Measurements from ENCODE around the gene TAF1D.

TAF1D gene

GRCh38 chr11:93718057-93718563 lies 23.2 kb downstream of the TAF1D start:
- DNase-seq, result no peak

GRCh38 chr11:93717501-93717900 lies 23.8 kb downstream of the TAF1D start:
- DNase-seq, result no peak

DNA sequence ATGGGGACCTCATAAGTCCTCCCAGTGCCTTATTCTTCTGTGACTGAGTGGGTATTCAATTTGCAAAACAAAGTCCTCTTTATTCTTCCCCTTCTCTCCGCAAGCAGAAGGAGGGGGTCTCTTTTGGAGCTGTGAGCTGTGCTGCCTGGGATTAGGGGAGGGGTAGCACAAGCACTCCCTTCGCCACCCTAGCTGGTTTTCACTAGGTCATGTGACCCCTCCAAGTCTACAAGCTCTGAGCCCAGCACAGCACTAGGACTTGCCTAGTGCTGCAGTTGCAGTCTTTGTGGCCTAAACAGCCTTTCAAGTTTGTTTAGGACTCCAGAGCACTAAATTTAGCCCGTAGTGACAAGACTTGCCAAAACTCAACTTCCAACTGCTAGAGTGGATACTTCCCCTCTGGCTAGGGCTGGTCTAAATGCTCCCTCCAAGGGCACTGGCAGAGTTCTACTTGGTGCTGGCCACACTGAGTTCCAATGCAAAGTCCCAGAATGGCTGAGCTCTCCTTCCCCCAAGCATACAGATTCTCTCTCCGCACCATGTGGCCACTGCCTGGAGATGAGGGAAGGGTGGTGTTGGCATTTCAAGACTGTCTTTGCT lies 25.4 kb downstream of the TAF1D start:
- DNase-seq, result no peak

DNA sequence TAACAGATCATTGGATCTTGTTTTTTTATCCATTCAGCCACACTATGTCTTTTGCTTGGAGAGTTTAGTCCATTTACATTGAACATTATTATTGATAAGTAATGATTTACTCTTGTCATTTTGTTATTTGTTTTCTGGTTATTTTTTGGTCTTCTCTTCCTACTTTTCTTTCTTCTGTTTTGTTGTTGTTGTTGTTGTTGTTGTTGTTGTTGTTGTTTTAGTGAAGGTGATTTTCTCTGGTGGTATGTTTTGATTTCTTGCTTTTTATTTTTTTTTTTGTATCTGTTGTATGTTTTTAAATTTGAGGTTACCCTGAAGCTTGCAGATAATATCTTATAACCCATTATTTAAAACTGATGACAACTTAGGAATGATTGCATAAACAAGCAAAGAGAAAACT lies 28.6 kb downstream of the TAF1D start:
- no peak for DNase-seq

DNA sequence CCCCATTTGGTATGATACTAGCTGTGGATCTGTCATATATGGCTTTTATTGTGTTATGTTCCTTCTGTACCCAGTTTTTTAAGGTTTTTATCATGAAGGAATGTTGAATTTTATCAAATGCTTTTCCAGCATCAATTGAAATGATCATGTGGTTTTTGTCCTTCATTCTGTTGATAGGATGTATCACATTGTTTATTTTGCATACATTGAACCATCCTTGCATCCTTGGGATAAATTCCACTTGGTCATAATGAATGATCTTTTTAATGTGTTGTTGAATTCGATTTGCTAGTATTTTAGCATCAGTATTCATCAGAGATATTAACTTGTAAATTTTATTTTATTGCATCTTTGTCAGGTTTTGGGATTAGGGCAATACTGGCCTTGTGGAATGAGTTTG lies 31.1 kb downstream of the TAF1D start:
- DNase-seq, result no peak

- no peak for DNase-seq
These were observed 37.1 kb downstream of the TAF1D start for GRCh38 chr11:93704237-93704636.

GRCh38 chr11:93700830-93701229 lies 40.5 kb downstream of the TAF1D start:
- no peak for DNase-seq

DNA sequence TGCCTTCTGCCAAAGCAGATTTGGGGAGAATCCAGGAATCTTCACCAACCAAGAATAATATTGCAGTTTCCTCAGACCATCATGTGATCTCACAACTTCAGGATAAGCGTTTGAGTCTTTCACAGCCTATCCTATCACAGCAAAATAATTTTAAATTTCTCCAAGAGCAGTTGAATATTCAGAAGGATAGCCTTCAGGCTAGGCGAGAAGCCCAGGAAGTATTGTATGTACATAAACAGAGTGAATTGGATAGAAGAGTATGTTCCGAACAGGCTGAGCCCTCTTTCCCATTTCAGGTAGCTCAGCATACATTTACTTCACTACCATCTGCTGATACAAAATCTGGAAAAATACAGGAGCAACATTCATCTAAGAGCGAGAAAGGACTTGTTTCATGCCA lies 43.7 kb downstream of the TAF1D start:
- DNase-seq, result no peak

GRCh38 chr11:93694557-93694956 lies 46.7 kb downstream of the TAF1D start:
- no peak for DNase-seq

DNA sequence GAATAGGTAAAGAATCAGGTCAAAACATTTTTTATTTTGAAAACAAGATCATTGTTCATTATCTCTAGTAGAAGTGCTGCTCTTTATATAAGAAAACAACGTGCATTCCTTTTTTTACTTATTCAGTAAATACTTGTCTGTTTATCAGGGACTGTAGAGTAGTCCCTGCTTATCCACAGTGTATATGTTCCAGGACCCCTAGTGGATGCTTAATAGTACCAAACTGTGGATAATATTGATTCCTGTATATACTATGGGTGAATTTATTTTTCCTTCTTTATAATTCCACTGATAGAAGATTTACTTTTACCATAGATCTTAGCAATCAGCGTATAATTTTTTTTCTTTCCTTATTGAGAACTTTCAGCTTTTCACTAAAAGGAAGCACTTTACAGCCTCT lies 47.2 kb downstream of the TAF1D start:
- no peak for DNase-seq

GRCh38 chr11:93689240-93689639 lies 52.1 kb downstream of the TAF1D start:
- no peak for DNase-seq

DNA sequence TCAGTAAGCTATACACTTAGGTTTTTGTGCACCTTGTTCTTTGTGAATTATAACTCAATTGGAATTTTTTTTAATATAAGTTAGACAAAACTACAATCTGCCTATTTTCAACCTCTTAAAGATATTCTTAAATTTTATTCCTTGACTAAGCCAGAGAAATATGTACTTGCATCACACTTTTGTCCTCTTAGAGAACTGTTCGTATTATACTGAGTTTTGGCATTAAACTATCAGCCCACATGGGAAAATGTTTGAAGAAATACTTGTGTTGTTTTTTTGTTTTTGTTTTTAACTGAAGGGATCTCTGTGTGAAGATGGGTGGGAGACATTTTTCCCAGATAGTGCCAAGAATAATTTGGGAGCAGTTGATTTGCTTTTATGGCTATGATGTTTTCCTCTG lies 54.5 kb downstream of the TAF1D start:
- DNase-seq, result no peak

DNA sequence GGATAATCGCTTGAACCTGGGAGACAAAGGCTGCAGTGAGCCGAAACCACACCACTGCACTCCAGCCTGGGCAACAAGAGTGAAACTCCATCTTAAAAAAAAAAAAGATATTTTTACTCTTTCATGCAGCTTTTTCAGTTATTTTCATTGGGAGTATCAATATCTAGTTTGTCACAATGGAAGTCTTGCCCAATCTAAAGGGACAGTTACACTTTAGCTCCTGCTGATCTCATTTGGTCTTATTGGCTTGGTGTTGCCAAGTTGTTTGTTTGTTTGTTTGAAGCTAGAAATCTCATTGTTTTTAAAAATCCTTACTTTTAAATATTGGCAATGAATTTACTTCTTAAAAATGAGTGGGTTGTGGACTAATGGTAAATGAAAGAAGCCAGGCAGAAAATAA lies 55.1 kb downstream of the TAF1D start:
- no peak for DNase-seq
